Tibial nerve (tissue), 4 donors: Measurements from ENCODE around the gene NCAPG. TPM values are rescaled to one million over a fixed set of nuclear protein-coding genes. Genes with fewer than 3 reads are reported as not detected.

ENCODE experiments used
- DNase-seq, 2 donors: peaks; one replicate each; pipeline ENCODE4 v3.0.0-alpha.2; 2019; ENCODE audit warnings: low spot score in 2 of 2
- H3K27ac ChIP-seq, 4 donors: fragments of 200-600 bp; sonication (generic) in 3 of 4; one replicate each; pipeline ENCODE4 v1.5.1; 2017 to 2019; ENCODE audit warnings: mild to moderate bottlenecking in 1 of 4
- H3K27me3 ChIP-seq, 2 donors: fragments of 200-600 bp; sonication (generic) in 1 of 2; one replicate each; pipeline versions ENCODE4 v1.5.1 to v1.6.0; 2017 to 2019
- H3K36me3 ChIP-seq, 3 donors: fragments of 200-600 bp; sonication (generic); one replicate each; pipeline ENCODE4 v1.5.1; 2018 to 2019
- H3K4me1 ChIP-seq, 4 donors: fragments of 200-600 bp; sonication (generic) in 3 of 4; one replicate each; pipeline ENCODE4 v1.5.1; 2017 to 2019
- H3K4me3 ChIP-seq, 4 donors: fragments of 200-600 bp; sonication (generic) in 3 of 4; one replicate each; pipeline ENCODE4 v1.5.1; 2017 to 2019; ENCODE audit warnings: mild to moderate bottlenecking in 1 of 4, moderate library complexity in 1 of 4
- H3K9me3 ChIP-seq, 4 donors: fragments of 200-600 bp; sonication (generic) in 3 of 4; one replicate each; pipeline ENCODE4 v1.5.1; 2017 to 2019
- EP300 ChIP-seq, 2 donors: sonication (generic); formaldehyde crosslinking; IDR thresholded peaks; one replicate each; pipeline ENCODE4 v1.6.1; 2017; ENCODE audit warnings: antibody characterized with exemption in 2 of 2, mild to moderate bottlenecking in 1 of 2
- POLR2A ChIP-seq, 2 donors: fragments of 450-650 bp; IDR thresholded peaks; one replicate each; pipeline ENCODE4 v1.6.1; 2017; ENCODE audit warnings: antibody characterized with exemption in 2 of 2, mild to moderate bottlenecking in 2 of 2, moderate library complexity in 2 of 2
- WGBS, 2 donors: methylation state at CpG; one replicate each; pipeline ENCODE4 v1.1.5; 2018; 5-methylcytosine and 5-hydroxymethylcytosine counted together
- total RNA-seq, 4 donors: library from RNA; depleted of rRNA; stranded (reverse); fragments of >200 nt; gene quantifications; one replicate each; pipeline ENCODE4 v1.1.0, GENCODE V29; 2016
- TF ChIP-seq, protein P1 (sequence below), 5 experiments: fragments of 200-600 bp in 3 of 5; fragments of 450-650 bp in 2 of 5; sonication (generic) in 3 of 5; IDR thresholded peaks; one replicate each; pipeline ENCODE4 v1.5.1; 2016 to 2019; ENCODE audit warnings: antibody characterized with exemption in 5 of 5, mild to moderate bottlenecking in 3 of 5, moderate library complexity in 2 of 5

The NCAPG gene, protein sequence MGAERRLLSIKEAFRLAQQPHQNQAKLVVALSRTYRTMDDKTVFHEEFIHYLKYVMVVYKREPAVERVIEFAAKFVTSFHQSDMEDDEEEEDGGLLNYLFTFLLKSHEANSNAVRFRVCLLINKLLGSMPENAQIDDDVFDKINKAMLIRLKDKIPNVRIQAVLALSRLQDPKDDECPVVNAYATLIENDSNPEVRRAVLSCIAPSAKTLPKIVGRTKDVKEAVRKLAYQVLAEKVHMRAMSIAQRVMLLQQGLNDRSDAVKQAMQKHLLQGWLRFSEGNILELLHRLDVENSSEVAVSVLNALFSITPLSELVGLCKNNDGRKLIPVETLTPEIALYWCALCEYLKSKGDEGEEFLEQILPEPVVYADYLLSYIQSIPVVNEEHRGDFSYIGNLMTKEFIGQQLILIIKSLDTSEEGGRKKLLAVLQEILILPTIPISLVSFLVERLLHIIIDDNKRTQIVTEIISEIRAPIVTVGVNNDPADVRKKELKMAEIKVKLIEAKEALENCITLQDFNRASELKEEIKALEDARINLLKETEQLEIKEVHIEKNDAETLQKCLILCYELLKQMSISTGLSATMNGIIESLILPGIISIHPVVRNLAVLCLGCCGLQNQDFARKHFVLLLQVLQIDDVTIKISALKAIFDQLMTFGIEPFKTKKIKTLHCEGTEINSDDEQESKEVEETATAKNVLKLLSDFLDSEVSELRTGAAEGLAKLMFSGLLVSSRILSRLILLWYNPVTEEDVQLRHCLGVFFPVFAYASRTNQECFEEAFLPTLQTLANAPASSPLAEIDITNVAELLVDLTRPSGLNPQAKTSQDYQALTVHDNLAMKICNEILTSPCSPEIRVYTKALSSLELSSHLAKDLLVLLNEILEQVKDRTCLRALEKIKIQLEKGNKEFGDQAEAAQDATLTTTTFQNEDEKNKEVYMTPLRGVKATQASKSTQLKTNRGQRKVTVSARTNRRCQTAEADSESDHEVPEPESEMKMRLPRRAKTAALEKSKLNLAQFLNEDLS
- 1 to 10 TPM in 1 of 4 donors, under 1 TPM in 3; 0.20 to 1.7 (median 0.66) TPM for total RNA-seq

DNA sequence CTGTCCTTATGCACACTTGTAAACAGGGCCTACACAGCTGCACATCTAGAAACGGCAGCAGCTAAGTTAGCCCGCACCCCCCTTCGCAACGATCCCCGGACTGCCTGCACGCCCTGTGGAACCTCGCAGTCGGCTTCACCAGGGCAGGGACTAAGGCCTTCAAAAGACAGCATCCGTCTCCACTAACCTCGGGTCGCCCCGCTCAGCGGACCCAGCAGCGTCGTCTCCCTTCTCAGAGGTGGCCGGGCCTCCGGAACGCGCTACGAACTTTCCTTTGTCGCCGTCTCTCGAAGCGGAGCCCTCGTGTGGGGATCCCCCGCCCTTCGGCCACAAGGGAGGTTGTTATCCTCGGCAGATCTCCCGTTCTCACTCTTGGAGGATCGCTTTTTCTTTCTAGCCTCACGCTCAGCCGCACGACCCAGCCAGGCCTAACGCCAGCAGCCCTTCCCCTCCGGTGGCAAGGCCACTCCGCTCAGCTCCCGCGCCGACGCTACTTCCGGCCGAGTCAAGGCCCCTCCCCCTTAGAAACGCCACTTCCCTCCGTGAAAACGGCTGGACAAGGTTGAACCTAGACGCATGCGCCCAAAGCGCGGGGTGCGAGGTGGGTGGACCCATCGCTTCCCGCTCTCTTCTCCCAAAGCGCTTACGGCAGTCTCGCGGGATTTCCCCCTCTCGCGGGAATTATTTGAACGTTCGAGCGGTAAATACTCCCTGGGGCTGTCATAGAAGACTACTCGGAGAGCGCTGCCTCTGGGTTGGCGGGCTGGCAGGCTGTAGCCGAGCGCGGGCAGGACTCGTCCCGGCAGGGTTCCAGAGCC, at the start of gene NCAPG, which contains the start of gene DCAF16:
Gene NCAPG (plus strand): TSS at position 720 of the 818 bp plus-strand sequence. CDS start 99 bp downstream, outside the sequence.
Gene DCAF16 (minus strand): TSS at position 498 of the 818 bp plus-strand sequence. CDS start 6,616 bp downstream, outside the sequence.
- H3K4me1 ChIP-seq = peaks cover 5 to 54% (median 24%) of the 10 kb centered on the region in 4 donors
- no peaks in the 10 kb centered on the region for H3K27me3 ChIP-seq
- peak; percentile 98 to 99 for DNase-seq
- peak within 1 kb of the TSS; percentile 95 to 99 (median 98) for H3K27ac ChIP-seq
- H3K4me3 ChIP-seq = peak within 1 kb of the TSS; percentile 69 to 96 (median 77)
- no peaks in the 10 kb centered on the region for H3K9me3 ChIP-seq
- WGBS, 2 donors = 0 to 1% methylated on average over 45 to 68 of the region's 69 CpGs
- no peaks in the 10 kb centered on the region for H3K36me3 ChIP-seq
- TF ChIP-seq POLR2A (IDR thresholded peaks at IDR 0.05) (peak; percentile 90 to 98), EP300 (IDR thresholded peaks at IDR 0.05) (peak; percentile 96 to 99)
- TF ChIP-seq, protein P1, sequence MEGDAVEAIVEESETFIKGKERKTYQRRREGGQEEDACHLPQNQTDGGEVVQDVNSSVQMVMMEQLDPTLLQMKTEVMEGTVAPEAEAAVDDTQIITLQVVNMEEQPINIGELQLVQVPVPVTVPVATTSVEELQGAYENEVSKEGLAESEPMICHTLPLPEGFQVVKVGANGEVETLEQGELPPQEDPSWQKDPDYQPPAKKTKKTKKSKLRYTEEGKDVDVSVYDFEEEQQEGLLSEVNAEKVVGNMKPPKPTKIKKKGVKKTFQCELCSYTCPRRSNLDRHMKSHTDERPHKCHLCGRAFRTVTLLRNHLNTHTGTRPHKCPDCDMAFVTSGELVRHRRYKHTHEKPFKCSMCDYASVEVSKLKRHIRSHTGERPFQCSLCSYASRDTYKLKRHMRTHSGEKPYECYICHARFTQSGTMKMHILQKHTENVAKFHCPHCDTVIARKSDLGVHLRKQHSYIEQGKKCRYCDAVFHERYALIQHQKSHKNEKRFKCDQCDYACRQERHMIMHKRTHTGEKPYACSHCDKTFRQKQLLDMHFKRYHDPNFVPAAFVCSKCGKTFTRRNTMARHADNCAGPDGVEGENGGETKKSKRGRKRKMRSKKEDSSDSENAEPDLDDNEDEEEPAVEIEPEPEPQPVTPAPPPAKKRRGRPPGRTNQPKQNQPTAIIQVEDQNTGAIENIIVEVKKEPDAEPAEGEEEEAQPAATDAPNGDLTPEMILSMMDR (IDR thresholded peaks at IDR 0.05) = peak in 1 of 5 experiments; percentile 30

DNA sequence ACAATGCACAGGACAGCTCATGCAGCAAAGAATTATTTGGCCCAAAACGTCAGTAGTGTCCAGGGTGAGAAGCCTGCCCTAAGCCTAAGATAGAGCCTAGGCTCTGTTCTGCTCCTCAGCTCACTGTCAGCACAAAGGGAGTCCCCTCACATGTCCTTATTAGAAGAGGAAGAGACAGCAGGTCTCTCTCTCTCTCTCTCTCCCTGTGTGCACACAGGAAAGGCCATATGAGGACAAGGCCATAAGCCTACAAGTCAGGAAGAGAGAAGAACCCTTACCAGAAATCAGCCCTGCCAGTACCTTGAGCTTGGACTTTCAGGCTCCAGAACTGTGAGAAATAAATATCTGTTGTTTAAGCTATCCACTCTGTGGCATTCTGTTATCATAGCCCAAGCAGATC, 49.7 kb upstream of the NCAPG start:
- Histone ChIP-seq H3K9me3 (no peaks in the 10 kb centered on the region), H3K27ac (no peak overlapping the region), H3K36me3 (no peaks in the 10 kb centered on the region), H3K4me3 (no peak overlapping the region), H3K27me3 (no peaks in the 10 kb centered on the region), H3K4me1 (no peaks in the 10 kb centered on the region)
- whole genome bisulfite sequencing, 2 donors = 54 to 75% methylated on average over 1 of the region's 1 CpG
- DNase-seq = no peak
- TF ChIP-seq, protein P1 (IDR thresholded peaks at IDR 0.05) = no peak
- TF ChIP-seq POLR2A (IDR thresholded peaks at IDR 0.05) = no peak
- no peak for TF ChIP-seq EP300 (IDR thresholded peaks at IDR 0.05)

DNA sequence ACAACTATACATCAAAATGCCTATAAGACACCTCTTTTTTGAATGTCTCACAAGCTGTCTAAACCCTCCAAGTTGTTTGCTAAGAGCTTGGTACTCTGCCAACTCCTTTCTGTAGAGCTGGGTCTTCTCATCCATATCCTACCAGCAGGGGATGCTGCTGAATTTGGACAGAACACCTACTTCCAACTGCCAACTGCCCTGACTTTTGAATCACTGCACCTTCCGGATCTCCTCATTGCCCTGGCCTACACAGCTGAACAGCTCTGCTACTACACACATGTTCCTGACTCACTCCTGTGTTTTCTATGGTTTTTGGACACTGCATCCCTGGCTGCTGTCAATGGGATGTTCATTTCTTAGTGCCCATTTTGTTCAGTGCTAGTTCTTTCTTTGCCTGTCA, 48.1 kb upstream of the NCAPG start:
- H3K9me3 ChIP-seq = peaks cover 0 to 8% (median 0%) of the 10 kb centered on the region in 4 donors
- TF ChIP-seq EP300 (IDR thresholded peaks at IDR 0.05) = no peak
- TF ChIP-seq POLR2A (IDR thresholded peaks at IDR 0.05) = no peak
- TF ChIP-seq, protein P1 (IDR thresholded peaks at IDR 0.05) = no peak
- WGBS, 2 donors = 66 to 83% methylated on average over 1 of the region's 1 CpG
- H3K27ac ChIP-seq = no peak overlapping the region
- no peak overlapping the region for H3K4me3 ChIP-seq
- no peaks in the 10 kb centered on the region for H3K4me1 ChIP-seq
- no peaks in the 10 kb centered on the region for H3K36me3 ChIP-seq
- DNase-seq = no peak
- H3K27me3 ChIP-seq = no peaks in the 10 kb centered on the region

DNA sequence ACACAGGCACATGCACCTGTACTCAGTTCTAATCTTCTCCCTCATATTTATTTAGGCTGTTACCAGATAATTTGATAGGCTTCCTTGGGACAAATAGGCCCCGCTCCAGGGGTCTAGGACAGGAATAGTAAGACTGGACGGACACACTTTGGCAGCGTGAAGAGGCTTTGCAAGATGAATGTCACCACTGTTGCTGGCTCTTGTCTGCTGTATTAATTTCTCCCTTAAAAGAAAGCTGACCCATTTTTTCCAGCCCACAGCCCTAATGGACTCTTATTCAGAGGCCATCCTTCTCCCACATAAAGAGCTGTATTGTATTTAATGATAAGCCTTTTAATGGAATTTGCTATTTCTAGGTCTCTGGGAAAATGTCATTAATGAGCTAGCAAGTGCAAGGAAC, 47.4 kb upstream of the NCAPG start:
- Histone ChIP-seq H3K4me3 (no peak overlapping the region), H3K36me3 (no peaks in the 10 kb centered on the region), H3K27me3 (no peaks in the 10 kb centered on the region), H3K4me1 (no peaks in the 10 kb centered on the region), H3K9me3 (peaks cover 0 to 8% (median 0%) of the 10 kb centered on the region in 4 donors), H3K27ac (no peak overlapping the region)
- 45 to 46% methylated on average over 3 of the region's 3 CpGs for WGBS, 2 donors
- TF ChIP-seq POLR2A (IDR thresholded peaks at IDR 0.05) = no peak
- no peak for TF ChIP-seq EP300 (IDR thresholded peaks at IDR 0.05)
- TF ChIP-seq, protein P1 (IDR thresholded peaks at IDR 0.05) = no peak
- no peak for DNase-seq
